Activated naive CD4-positive, alpha-beta T cell treated with anti-CD3 and anti-CD28 coated beads, Interleukin-2, amount 50 U/mL, for 16 hours (primary cell): ENCODE data around the gene IRF2BP2.

Experiments
- DNase-seq: peaks from one replicate; pipeline ENCODE4 v3.0.0-alpha.2; 2020

IRF2BP2 gene

DNA sequence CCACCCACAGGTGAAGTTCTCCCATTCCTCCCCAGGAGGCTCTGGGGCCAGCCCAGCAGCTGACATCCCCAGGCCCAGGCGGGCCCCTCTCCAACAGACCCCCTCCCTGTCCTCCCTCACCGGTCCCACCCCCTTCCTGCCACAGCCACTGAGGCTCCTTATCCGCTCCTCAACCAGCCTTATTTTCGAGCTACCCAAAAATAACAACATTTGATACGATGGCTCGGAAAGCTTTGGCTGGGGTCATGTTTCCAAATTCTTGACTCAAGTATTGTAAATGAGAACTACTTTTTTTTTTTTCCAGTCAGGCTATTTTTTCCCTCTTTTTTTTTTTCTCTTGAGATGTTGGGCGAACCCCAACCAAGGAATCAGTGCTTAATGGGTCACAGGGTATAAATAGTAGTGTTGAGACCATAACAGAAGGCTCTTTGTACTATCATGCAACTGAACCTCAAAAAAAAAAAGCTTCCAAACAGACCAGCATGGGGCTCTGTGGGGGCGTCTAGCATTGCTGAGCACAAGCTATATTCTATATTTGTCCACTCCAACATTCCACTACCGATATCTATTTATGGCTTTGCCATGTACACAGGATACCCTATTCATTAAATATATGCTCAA lies 27.2 kb downstream of the IRF2BP2 start:
- no peak for DNase-seq

- DNase-seq, result no peak
Observed at GRCh38 chr1:234582186-234582585, 27.8 kb downstream of the IRF2BP2 start.

DNA sequence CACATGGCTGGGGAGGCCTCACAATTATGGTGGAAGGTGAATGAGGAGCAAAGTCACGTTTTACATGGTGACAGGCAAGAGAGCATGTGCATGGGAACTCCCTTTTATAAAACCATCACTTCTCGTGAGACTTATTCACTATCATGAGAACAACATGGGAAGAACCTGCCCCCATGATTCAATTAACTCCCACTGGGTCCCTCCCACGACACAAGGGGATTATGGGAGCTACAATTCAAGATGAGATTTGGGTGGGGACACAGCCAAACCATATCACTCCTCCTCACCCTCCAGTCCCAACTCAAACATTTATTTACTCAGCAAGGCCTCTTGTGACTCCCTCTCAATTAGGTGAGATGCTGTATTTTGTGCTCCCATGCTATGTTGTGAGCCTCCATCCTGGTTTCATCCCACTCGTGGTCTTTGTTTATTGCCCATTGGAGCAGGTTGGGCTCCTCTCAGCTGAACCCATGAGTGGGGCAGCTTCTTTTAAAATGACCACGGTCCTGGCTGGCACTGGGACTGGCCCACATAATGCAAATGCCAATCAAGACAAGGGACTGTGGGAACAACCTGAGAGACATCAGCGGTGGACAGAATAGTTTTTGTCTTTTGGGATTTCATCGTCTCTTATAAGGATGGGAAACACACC lies 28.8 kb downstream of the IRF2BP2 start:
- no peak for DNase-seq

DNA sequence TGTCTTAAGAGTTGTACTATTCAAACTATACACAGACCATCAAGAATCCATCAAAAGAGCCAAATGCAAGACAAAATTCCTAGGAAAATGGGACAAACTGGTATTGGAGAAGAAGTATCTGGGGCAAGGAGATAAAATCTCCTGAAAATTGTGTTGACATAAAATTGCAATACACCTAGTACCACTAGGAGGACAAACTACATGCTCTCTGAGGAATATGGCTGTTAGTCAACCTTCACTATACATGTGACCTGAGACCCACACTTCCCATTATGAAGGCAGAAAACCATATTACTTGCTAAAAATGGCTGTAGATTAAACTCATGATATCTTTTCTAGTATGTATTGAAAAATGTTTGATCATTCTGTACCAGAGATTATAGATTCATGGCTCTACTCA lies 30.0 kb downstream of the IRF2BP2 start:
- DNase-seq, result no peak

- DNase-seq, result no peak
Observed at GRCh38 chr1:234578735-234579134, 31.2 kb downstream of the IRF2BP2 start.

GRCh38 chr1:234578087-234578486 lies 31.9 kb downstream of the IRF2BP2 start:
- no peak for DNase-seq

GRCh38 chr1:234573711-234574299 lies 36.2 kb downstream of the IRF2BP2 start:
- no peak for DNase-seq

- no peak for DNase-seq
Observed at GRCh38 chr1:234572966-234573365, 37.0 kb downstream of the IRF2BP2 start.

- no peak for DNase-seq
Observed at GRCh38 chr1:234571702-234572101, 38.3 kb downstream of the IRF2BP2 start.

GRCh38 chr1:234570329-234571120 lies 39.5 kb downstream of the IRF2BP2 start:
- DNase-seq, result no peak

GRCh38 chr1:234568345-234568744 lies 41.6 kb downstream of the IRF2BP2 start:
- no peak for DNase-seq

GRCh38 chr1:234565132-234565531 lies 44.8 kb downstream of the IRF2BP2 start:
- no peak for DNase-seq

- DNase-seq, result no peak
Observed at GRCh38 chr1:234564035-234565029, 45.6 kb downstream of the IRF2BP2 start.

DNA sequence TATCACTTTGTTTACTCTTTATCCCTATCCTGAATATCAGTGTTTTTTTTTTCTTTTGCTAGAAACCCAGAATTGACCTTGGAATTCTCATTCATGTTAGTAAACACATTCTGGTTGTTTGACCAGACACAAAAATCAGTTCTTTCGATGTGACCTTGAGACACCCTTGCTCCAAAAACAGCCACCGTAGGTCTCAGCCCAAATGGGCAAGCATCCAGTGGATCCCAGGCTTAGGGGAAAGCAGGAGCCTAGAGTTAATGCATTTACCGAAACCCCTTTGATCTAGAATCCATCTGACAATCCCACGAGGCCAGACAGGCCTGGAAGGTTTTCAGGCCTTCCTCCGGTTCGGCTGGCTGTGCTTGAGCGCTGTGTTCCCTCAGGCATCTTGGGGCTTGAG lies 47.6 kb downstream of the IRF2BP2 start:
- no peak for DNase-seq

DNA sequence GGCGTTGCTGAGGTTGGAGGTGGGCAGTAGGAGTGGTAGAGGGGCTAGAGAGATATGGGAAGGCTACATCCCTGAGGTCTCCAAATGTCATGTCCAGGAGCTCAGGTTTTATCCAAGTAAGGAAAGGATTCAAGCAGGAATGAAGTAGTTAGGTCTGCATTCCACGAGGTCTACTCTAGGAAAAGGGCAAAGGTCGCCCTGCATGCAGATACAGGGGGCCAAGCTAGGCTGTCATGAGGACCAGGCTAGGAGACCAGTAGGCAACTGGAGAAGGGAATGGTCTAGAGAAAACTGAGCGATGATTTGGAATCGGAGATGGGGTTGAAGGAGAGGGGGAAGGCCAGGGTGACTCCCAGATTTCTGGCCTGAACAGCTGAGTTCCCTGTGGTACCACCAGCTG lies 48.7 kb downstream of the IRF2BP2 start:
- no peak for DNase-seq

GRCh38 chr1:234559902-234560676 lies 49.9 kb downstream of the IRF2BP2 start:
- DNase-seq, result no peak

GRCh38 chr1:234559152-234559901 lies 50.7 kb downstream of the IRF2BP2 start:
- DNase-seq, result no peak

DNA sequence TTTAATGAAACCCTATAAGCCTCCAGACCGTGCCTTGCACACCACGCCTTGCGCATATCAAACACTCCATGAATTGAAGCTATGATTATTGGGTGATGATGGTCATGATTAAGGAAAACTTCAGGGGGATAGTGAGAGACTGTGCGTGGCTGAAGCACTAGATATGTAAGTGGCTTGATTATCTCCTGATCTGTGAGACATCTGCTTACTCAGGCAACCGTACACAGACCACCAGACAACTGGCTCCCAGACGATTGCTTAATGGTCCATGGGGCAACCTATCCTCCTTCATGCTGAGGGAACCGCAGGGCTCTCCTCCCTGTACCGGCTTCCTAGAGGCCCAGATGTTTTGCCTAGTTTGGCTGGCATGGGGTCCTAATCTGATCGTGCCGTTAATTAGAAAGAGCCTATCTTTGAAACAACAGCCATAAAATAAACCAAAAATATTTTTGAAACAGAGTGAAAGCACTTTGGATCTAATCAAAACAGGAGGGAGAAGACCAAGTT lies 51.6 kb downstream of the IRF2BP2 start:
- DNase-seq, result no peak

GRCh38 chr1:234556245-234556943 lies 53.6 kb downstream of the IRF2BP2 start:
- no peak for DNase-seq
